ENCODE data around the gene GJB6. TPM values are rescaled to one million over a fixed set of nuclear protein-coding genes. Genes with fewer than 3 reads are reported as not detected.

The GJB6 gene
- total RNA-seq, 2 donors from 2014 or later, result not detected

- H3K36me3 ChIP-seq, result no peaks in the 10 kb centered on the region
- DNase-seq, result no peak
- H3K4me1 ChIP-seq, result no peaks in the 10 kb centered on the region
- H3K4me3 ChIP-seq, result no peak overlapping the region
- intact Hi-C loops (cut with DNase I), result no loop called here
- no peaks in the 10 kb centered on the region for H3K9me3 ChIP-seq
- no peak overlapping the region for H3K9ac ChIP-seq (ENCODE audit: low read depth in 2 of 2, low read length in 2 of 2)
- H3K27ac ChIP-seq, result no peak overlapping the region
- TF ChIP-seq CTCF (IDR thresholded peaks at IDR 0.05), result no peak
- no peaks in the 10 kb centered on the region for H3K27me3 ChIP-seq
Observed at GRCh38 chr13:20221772-20222171, 10.3 kb downstream of the GJB6 start.

- H3K9ac ChIP-seq (ENCODE audit: low read depth in 2 of 2, low read length in 2 of 2), result no peak overlapping the region
- TF ChIP-seq CTCF (IDR thresholded peaks at IDR 0.05), result no peak
- H3K4me3 ChIP-seq, result no peak overlapping the region
- H3K4me1 ChIP-seq, result no peaks in the 10 kb centered on the region
- no peaks in the 10 kb centered on the region for H3K9me3 ChIP-seq
- H3K27ac ChIP-seq, result no peak overlapping the region
- intact Hi-C loops (cut with DNase I), result no loop called here
- DNase-seq, result no peak
- H3K36me3 ChIP-seq, result no peaks in the 10 kb centered on the region
- H3K27me3 ChIP-seq, result no peaks in the 10 kb centered on the region
Observed at GRCh38 chr13:20219577-20219976, 12.5 kb downstream of the GJB6 start.

- H3K27ac ChIP-seq, result no peak overlapping the region
- H3K27me3 ChIP-seq, result no peaks in the 10 kb centered on the region
- no peaks in the 10 kb centered on the region for H3K9me3 ChIP-seq
- no peak overlapping the region for H3K9ac ChIP-seq (ENCODE audit: low read depth in 2 of 2, low read length in 2 of 2)
- H3K4me3 ChIP-seq, result no peak overlapping the region
- no peak for DNase-seq
- no peaks in the 10 kb centered on the region for H3K4me1 ChIP-seq
- intact Hi-C loops (cut with DNase I), result no loop called here
- H3K36me3 ChIP-seq, result no peaks in the 10 kb centered on the region
- no peak for TF ChIP-seq CTCF (IDR thresholded peaks at IDR 0.05)
Observed at GRCh38 chr13:20217168-20217567, 15.0 kb downstream of the GJB6 start.

- no peak overlapping the region for H3K9ac ChIP-seq (ENCODE audit: low read depth in 2 of 2, low read length in 2 of 2)
- intact Hi-C loops (cut with DNase I), result no loop called here
- H3K4me3 ChIP-seq, result no peak overlapping the region
- H3K36me3 ChIP-seq, result no peaks in the 10 kb centered on the region
- H3K9me3 ChIP-seq, result no peaks in the 10 kb centered on the region
- no peak for TF ChIP-seq CTCF (IDR thresholded peaks at IDR 0.05)
- DNase-seq, result no peak
- no peaks in the 10 kb centered on the region for H3K4me1 ChIP-seq
- H3K27me3 ChIP-seq, result no peaks in the 10 kb centered on the region
- H3K27ac ChIP-seq, result no peak overlapping the region
Observed at GRCh38 chr13:20209948-20210347, 22.2 kb downstream of the GJB6 start.

GRCh38 chr13:20206698-20207235 lies 25.4 kb downstream of the GJB6 start:
- H3K36me3 ChIP-seq, result no peaks in the 10 kb centered on the region
- H3K27me3 ChIP-seq, result no peaks in the 10 kb centered on the region
- no peaks in the 10 kb centered on the region for H3K9me3 ChIP-seq
- no peak overlapping the region for H3K27ac ChIP-seq
- intact Hi-C loops (cut with DNase I), result no loop called here
- no peak for DNase-seq
- H3K4me1 ChIP-seq, result no peaks in the 10 kb centered on the region
- H3K4me3 ChIP-seq, result no peak overlapping the region
- H3K9ac ChIP-seq (ENCODE audit: low read depth in 2 of 2, low read length in 2 of 2), result no peak overlapping the region
- no peak for TF ChIP-seq CTCF (IDR thresholded peaks at IDR 0.05)
